Mammary epithelial cell (primary cell): ENCODE measurements around the gene HYOU1.

Experiments
- CTCF ChIP-seq, 2 donors: IDR thresholded peaks in 1 of 2; conservative IDR thresholded peaks in 1 of 2; 2 replicates each; pipeline ENCODE4 v1.5.1; 2011 to 2012; ENCODE audit warnings: inconsistent platforms in 2 of 2, low read length in 2 of 2, mild to moderate bottlenecking in 2 of 2, control low read depth in 1 of 2, low read depth in 1 of 2; ENCODE audit not compliant: insufficient read depth in 1 of 2; ENCODE audit errors: extremely low read depth in 1 of 2
- EZH2 ChIP-seq: IDR thresholded peaks from 2 replicates; pipeline ENCODE4 v1.6.1; 2012; ENCODE audit warnings: low read length, inconsistent platforms, borderline replicate concordance

- no peak for TF ChIP-seq CTCF (conservative IDR thresholded peaks at IDR 0.05 in 1 of 2, IDR thresholded peaks at IDR 0.05 in 1 of 2; ENCODE audit: extremely low read depth in 1 of 2, insufficient read depth in 1 of 2, low read depth in 1 of 2, low read length in 2 of 2)
- no peak for TF ChIP-seq EZH2
Observed at GRCh38 chr11:119054418-119054817, 2.6 kb downstream of the HYOU1 start.
